Daoy (cell line): ENCODE results near the gene WASL. TPM values are rescaled to one million over a fixed set of nuclear protein-coding genes. Genes with fewer than 3 reads are reported as not detected.

Experiments used
- total RNA-seq: library from RNA; depleted of rRNA; stranded (reverse); fragments of >200 nt; shearing (Covaris generic); gene quantifications from 2 replicates; pipeline ENCODE4 v1.2.3, GENCODE V29; 2014; rRNA removed

Gene WASL
- total RNA-seq, 1 experiment from 2014 or later, result 11.0 TPM

Other genes starting within 250 kb of the WASL start
- 0.74 and 1.0 TPM in 2 replicates for gene IQUB, start 214.4 kb downstream of the WASL start, total RNA-seq
- gene NDUFA5, start 191.2 kb downstream of the WASL start, total RNA-seq, result 149 and 168 TPM in 2 replicates
- gene ASB15, start 147.2 kb downstream of the WASL start, total RNA-seq, result not detected in 2 replicates
- gene LMOD2, start 93.1 kb downstream of the WASL start, total RNA-seq, result not detected in 2 replicates
- 0.63 and 2.1 TPM in 2 replicates for gene HYAL4, start 96.2 kb upstream of the WASL start, total RNA-seq
- not detected in 2 replicates for gene SPAM1, start 176.2 kb upstream of the WASL start, total RNA-seq